A549 (cell line): Measurements from ENCODE around the gene DPF1. TPM values are rescaled to one million over a fixed set of nuclear protein-coding genes. Genes with fewer than 3 reads are reported as not detected.

Source experiments
- ATAC-seq, 2 experiments: fragments of 200-7000 bp in 1 of 2; fragments of >200 bp in 1 of 2; cut with Nextera tagmentation in 1 of 2; cut with Tn5 transposase in 1 of 2; 3 replicates each; pipeline versions ENCODE4 v1.8.0 to v1.9.1; 2018 to 2020; ENCODE audit warnings: mild to moderate bottlenecking in 1 of 2, moderate library complexity in 1 of 2
- CTCF ChIA-PET: fragments of 300-600 bp; sonication (Branson Sonifier 250); formaldehyde crosslinking; extraction: SDS; loops from one replicate; lab custom pipeline; 2021; ENCODE audit warnings: antibody characterized with exemption, inconsistent platforms; lab: Yijun Ruan, JAX
- POLR2A ChIA-PET: fragments of 350-600 bp; formaldehyde crosslinking; extraction: SDS; loops from one replicate; lab custom pipeline; 2021; ENCODE audit warnings: antibody characterized with exemption, inconsistent platforms; lab: Yijun Ruan, JAX
- DNase-seq, 2 experiments: peaks; one replicate each; pipeline versions ENCODE4 v3.0.0 to v3.0.0-alpha.2; 2011 to 2016; ENCODE audit warnings: low read depth in 1 of 2, low spot score in 1 of 2
- FAIRE-seq: peaks from 2 replicates; lab custom pipeline; 2011; peaks lifted over from hg19 to GRCh38; lab: Jason Lieb, UNC
- H3K27ac ChIP-seq, 2 experiments: fragments of >200 bp; sonication (Bioruptor Twin); formaldehyde crosslinking; 3 replicates each; pipeline ENCODE4 v1.5.1; 2016 to 2017
- H3K4me1 ChIP-seq: fragments of >200 bp; sonication (Bioruptor Twin); formaldehyde crosslinking; 3 replicates; pipeline ENCODE4 v1.6.1; 2016
- H3K4me2 ChIP-seq: fragments of >200 bp; sonication (Bioruptor Twin); formaldehyde crosslinking; 3 replicates; pipeline ENCODE4 v1.6.1; 2016
- H3K4me3 ChIP-seq: fragments of >200 bp; sonication (Bioruptor Twin); formaldehyde crosslinking; 3 replicates; pipeline ENCODE4 v1.5.1; 2016
- H3K9me3 ChIP-seq: fragments of >200 bp; sonication (Bioruptor Twin); formaldehyde crosslinking; 3 replicates; pipeline ENCODE4 v1.6.1; 2016
- BHLHE40 ChIP-seq: IDR thresholded peaks from 2 replicates; pipeline ENCODE4 v1.6.1; 2012; ENCODE audit warnings: low read depth, low read length, inconsistent platforms
- CEBPB ChIP-seq, 2 experiments: fragments of >200 bp in 1 of 2; sonication (Bioruptor Twin) in 1 of 2; formaldehyde crosslinking in 1 of 2; IDR thresholded peaks; 2 replicates each; pipeline ENCODE4 v1.6.1; 2012 to 2016
- CHD4 ChIP-seq: fragments of 200-600 bp; sonication (generic); IDR thresholded peaks from 2 replicates; pipeline ENCODE4 v1.6.1; 2016; ENCODE audit warnings: antibody characterized with exemption, mild to moderate bottlenecking, borderline replicate concordance
- EP300 ChIP-seq, 2 experiments: fragments of >200 bp; sonication (Bioruptor Twin); formaldehyde crosslinking; IDR thresholded peaks; 2 replicates in 1 of 2; 3 replicates in 1 of 2; pipeline ENCODE4 v1.6.1; 2016 to 2017
- ESRRA ChIP-seq: fragments of 150-350 bp; IDR thresholded peaks from 2 replicates; pipeline ENCODE4 v1.6.1; 2014; ENCODE audit warnings: mild to moderate bottlenecking, low read length, borderline replicate concordance
- GATA3 ChIP-seq: IDR thresholded peaks from 2 replicates; pipeline ENCODE4 v1.6.1; 2012; ENCODE audit warnings: borderline replicate concordance
- HDAC2 ChIP-seq: fragments of 200-600 bp; sonication (generic); IDR thresholded peaks from 2 replicates; pipeline ENCODE4 v1.6.1; 2016
- HOXA7 ChIP-seq: fragments of 250-450 bp; sonication (Bioruptor Pico); IDR thresholded peaks from 2 replicates; pipeline ENCODE4 v1.5.0; 2020; ENCODE audit warnings: mild to moderate bottlenecking, moderate library complexity
- HOXB13 ChIP-seq: fragments of 250-450 bp; sonication (Bioruptor Pico); IDR thresholded peaks from 2 replicates; pipeline ENCODE4 v1.5.0; 2020; ENCODE audit warnings: low read depth, mild to moderate bottlenecking, moderate library complexity
- JUN ChIP-seq, 2 experiments: fragments of >200 bp; sonication (Bioruptor Twin); formaldehyde crosslinking; IDR thresholded peaks; 2 replicates in 1 of 2; 3 replicates in 1 of 2; pipeline ENCODE4 v1.6.1; 2016 to 2017
- MYC ChIP-seq: IDR thresholded peaks from 2 replicates; pipeline ENCODE4 v1.6.1; 2012; ENCODE audit warnings: mild to moderate bottlenecking, inconsistent platforms, low read length, improper control_type of control experiment, borderline replicate concordance
- NPAS2 ChIP-seq: fragments of 250-450 bp; sonication (Bioruptor Pico); IDR thresholded peaks from 2 replicates; pipeline ENCODE4 v1.8.0; 2022; ENCODE audit warnings: mild to moderate bottlenecking, moderate library complexity, borderline replicate concordance
- PHF8 ChIP-seq: fragments of 200-600 bp; sonication (generic); IDR thresholded peaks from 2 replicates; pipeline ENCODE4 v1.6.1; 2016; ENCODE audit warnings: low read depth, mild to moderate bottlenecking, antibody characterized with exemption, moderate library complexity, borderline replicate concordance
- RAD21 ChIP-seq, 2 experiments: fragments of >200 bp in 1 of 2; sonication (Bioruptor Twin) in 1 of 2; formaldehyde crosslinking in 1 of 2; IDR thresholded peaks in 1 of 2; conservative IDR thresholded peaks in 1 of 2; 2 replicates in 1 of 2; 3 replicates in 1 of 2; pipeline ENCODE4 v1.6.1; 2012 to 2018; ENCODE audit warnings: inconsistent platforms in 1 of 2
- RCOR1 ChIP-seq: fragments of 150-350 bp; IDR thresholded peaks from 2 replicates; pipeline ENCODE4 v1.6.1; 2014; ENCODE audit warnings: antibody characterized with exemption, low read length, low read depth
- RNF2 ChIP-seq: fragments of 200-600 bp; sonication (generic); IDR thresholded peaks from 2 replicates; pipeline ENCODE4 v1.6.1; 2016; ENCODE audit warnings: low read depth, mild to moderate bottlenecking, antibody characterized with exemption, moderate library complexity, borderline replicate concordance
- SMC3 ChIP-seq: fragments of >200 bp; sonication (Bioruptor Twin); formaldehyde crosslinking; IDR thresholded peaks from 3 replicates; pipeline ENCODE4 v1.6.1; 2018; ENCODE audit warnings: inconsistent platforms
- TP53 ChIP-seq: fragments of 250-450 bp; sonication (Bioruptor Pico); IDR thresholded peaks from 2 replicates; pipeline ENCODE4 v1.5.0; 2021; ENCODE audit warnings: mild to moderate bottlenecking, moderate library complexity
- ZNF302 ChIP-seq: fragments of 250-450 bp; sonication (Bioruptor Pico); IDR thresholded peaks from 2 replicates; pipeline ENCODE4 v1.9.0; 2021; ENCODE audit warnings: inconsistent platforms, mild to moderate bottlenecking, moderate library complexity
- WGBS: methylation state at CpG from one replicate; pipeline ENCODE4 v1.1.6; 2017; ENCODE audit errors: missing lambda C conversion rate; 5-methylcytosine and 5-hydroxymethylcytosine counted together
- polyA plus RNA-seq, 4 experiments: library from polyadenylated mRNA; depleted of rRNA in 3 of 4; stranded (reverse); fragments of >200 nt; fragmentation: RNase III in 1 of 4; extraction: RNeasy Plus Mini Kit Qiagen cat#74134 plus additional on column Dnase treatment in 1 of 4; gene quantifications; 2 replicates in 3 of 4; 3 replicates in 1 of 4; pipeline ENCODE4 v1.2.3, GENCODE V29; 2011 to 2017
- TF ChIP-seq, protein P1 (sequence below): fragments of 150-350 bp; IDR thresholded peaks from 2 replicates; pipeline ENCODE4 v1.6.1; 2014; ENCODE audit warnings: low read depth, mild to moderate bottlenecking, low read length
- TF ChIP-seq, protein P2 (sequence below): IDR thresholded peaks from 2 replicates; pipeline ENCODE4 v1.6.1; 2012; ENCODE audit warnings: low read depth, borderline replicate concordance
- TF ChIP-seq, protein P3 (sequence below): fragments of >200 bp; sonication (Bioruptor Twin); formaldehyde crosslinking; IDR thresholded peaks from 3 replicates; pipeline ENCODE4 v1.6.1; 2016
- TF ChIP-seq, protein P4 (sequence below): fragments of 250-450 bp; sonication (Bioruptor Pico); IDR thresholded peaks from 2 replicates; pipeline ENCODE4 v1.5.0; 2020; ENCODE audit warnings: low read depth, mild to moderate bottlenecking, moderate library complexity
- TF ChIP-seq, protein P5 (sequence below): IDR thresholded peaks from 2 replicates; pipeline ENCODE4 v1.6.1; 2012
- TF ChIP-seq, protein P6 (sequence below): fragments of >200 bp; sonication (Bioruptor Twin); formaldehyde crosslinking; IDR thresholded peaks from 2 replicates; pipeline ENCODE4 v1.6.1; 2016
- TF ChIP-seq, protein P7 (sequence below): IDR thresholded peaks from 2 replicates; pipeline ENCODE4 v1.6.1; 2012

The DPF1 gene
- polyA plus RNA-seq, 2 of the 4 experiments (the other 2 are of a cell fraction) = 2.1 to 6.8 TPM

DNA sequence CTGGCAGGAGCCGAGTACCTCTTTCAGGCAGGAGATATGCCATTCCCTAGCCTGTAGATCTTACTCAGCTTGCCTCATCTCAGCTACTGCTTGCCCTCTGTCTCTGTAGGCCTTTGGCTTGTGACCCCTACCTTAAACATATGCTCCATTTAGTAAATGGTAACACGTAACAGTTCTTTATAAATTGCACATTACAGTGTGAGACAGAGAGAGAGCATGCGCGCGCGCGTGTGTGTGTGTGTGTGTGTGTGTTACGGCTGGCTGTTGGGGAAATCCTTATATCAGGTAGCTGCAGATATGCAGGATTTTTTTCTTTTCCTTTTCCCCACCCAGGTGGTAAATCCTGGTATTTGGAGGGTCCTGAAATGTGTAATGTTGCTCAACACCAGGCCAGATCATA, 44.5 kb upstream of the DPF1 start:
- Histone ChIP-seq H3K9me3 (no peaks in the 10 kb centered on the region), H3K4me3 (no peak overlapping the region; the same call in 2 of the 3 replicates), H3K27ac (peak overlapping the region; percentile 89 to 91), H3K4me2 (peak overlapping the region; percentile 76), H3K4me1 (peaks cover 88% of the 10 kb centered on the region)
- FAIRE-seq (no peak), DNase-seq (peak in 1 of 2 experiments; percentile 68), ATAC-seq (no peak)
- ChIA-PET CTCF (interaction anchor here (0.8 to 18.2 kb wide), 9 partner anchors 11 to 67 kb away, joined by 3 to 259 read pairs (median 10); partner anchors contain the start of genes CATSPERG and PPP1R14A), POLR2A (interaction anchor here (0.6 to 8.8 kb wide), 2 partner anchors 11 to 36 kb away, joined by 3 to 127 read pairs; partner anchors contain the start of gene C19orf33)
- no peak for TF ChIP-seq SMC3
- TF ChIP-seq HOXB13 = 0 out of 2 replicates have a peak, but pooled peaks have one; percentile 5
- 0 out of 4 replicates have a peak, but pooled peaks of 1 of the 2 experiments have one; percentile 40 for TF ChIP-seq CEBPB (IDR thresholded peaks at IDR 0.05)
- WGBS = 71% methylated on average over 8 of the region's 8 CpGs

DNA sequence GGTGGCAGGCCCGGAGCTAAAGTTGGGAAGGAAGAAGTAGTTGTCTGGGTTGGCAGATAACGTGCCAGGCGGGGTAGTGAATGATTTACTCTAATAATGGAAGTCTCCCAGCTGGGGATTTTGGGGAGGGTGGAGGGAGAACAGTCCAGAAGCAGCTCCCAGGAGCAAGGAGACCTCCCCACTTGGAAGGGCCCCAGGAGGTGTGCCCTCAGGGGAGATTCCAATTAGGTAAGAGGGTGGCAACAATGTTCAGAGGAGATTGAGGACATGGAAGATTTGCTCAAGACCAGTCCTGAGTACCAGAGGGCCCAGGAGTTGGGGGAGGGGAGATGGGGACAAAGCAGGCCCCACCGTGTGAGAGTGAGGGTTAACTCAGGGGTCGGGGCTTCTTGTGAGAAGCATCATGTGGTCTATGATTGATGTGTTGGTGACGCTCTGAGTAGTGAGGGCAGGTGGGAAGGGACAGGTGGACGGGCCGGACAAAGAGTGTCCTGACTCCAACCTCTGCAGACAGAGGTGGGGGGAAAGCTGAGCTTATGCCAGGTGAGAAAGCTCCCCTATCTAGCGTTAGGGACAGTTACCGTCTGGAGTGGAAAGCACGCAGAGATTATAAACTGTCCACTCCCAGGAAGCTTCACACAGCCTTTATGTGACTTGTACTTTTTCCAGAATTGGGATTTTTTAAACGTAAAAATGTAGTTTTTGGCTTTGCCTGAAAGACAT, 43.9 kb upstream of the DPF1 start:
- Histone ChIP-seq H3K27ac (peak overlapping the region; percentile 89 to 91), H3K4me3 (peak overlapping the region; percentile 3), H3K4me2 (peak overlapping the region; percentile 76), H3K4me1 (peaks cover 88% of the 10 kb centered on the region), H3K9me3 (no peaks in the 10 kb centered on the region)
- TF ChIP-seq JUN (IDR thresholded peaks at IDR 0.05) (peak; percentile 27 to 61; a peak in 1 of 5 replicates), PHF8 (no peak), MYC (no peak), TP53 (CRISPR knock-in tag) (0 out of 2 replicates have a peak, but pooled peaks have one; percentile 18), RCOR1 (no peak), HDAC2 (no peak), CEBPB (IDR thresholded peaks at IDR 0.05) (peak in 1 of 2 experiments; percentile 41; a peak in 1 of 4 replicates), HOXA7 (CRISPR knock-in tag) (no peak), ZNF302 (CRISPR knock-in tag) (no peak), HOXB13 (0 out of 2 replicates have a peak, but pooled peaks have one; percentile 7), RAD21 (conservative IDR thresholded peaks at IDR 0.05 in 1 of 2, IDR thresholded peaks at IDR 0.05 in 1 of 2) (no peak), NPAS2 (CRISPR knock-in tag) (no peak), ESRRA (no peak), EP300 (IDR thresholded peaks at IDR 0.05) (peak; percentile 14 to 26; a peak in 1 of 5 replicates), GATA3 (no peak), BHLHE40 (no peak), CHD4 (no peak), RNF2 (no peak)
- TF ChIP-seq, protein P1, sequence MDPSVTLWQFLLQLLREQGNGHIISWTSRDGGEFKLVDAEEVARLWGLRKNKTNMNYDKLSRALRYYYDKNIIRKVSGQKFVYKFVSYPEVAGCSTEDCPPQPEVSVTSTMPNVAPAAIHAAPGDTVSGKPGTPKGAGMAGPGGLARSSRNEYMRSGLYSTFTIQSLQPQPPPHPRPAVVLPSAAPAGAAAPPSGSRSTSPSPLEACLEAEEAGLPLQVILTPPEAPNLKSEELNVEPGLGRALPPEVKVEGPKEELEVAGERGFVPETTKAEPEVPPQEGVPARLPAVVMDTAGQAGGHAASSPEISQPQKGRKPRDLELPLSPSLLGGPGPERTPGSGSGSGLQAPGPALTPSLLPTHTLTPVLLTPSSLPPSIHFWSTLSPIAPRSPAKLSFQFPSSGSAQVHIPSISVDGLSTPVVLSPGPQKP = no peak
- TF ChIP-seq, protein P2, sequence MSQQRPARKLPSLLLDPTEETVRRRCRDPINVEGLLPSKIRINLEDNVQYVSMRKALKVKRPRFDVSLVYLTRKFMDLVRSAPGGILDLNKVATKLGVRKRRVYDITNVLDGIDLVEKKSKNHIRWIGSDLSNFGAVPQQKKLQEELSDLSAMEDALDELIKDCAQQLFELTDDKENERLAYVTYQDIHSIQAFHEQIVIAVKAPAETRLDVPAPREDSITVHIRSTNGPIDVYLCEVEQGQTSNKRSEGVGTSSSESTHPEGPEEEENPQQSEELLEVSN = no peak
- TF ChIP-seq, protein P3, sequence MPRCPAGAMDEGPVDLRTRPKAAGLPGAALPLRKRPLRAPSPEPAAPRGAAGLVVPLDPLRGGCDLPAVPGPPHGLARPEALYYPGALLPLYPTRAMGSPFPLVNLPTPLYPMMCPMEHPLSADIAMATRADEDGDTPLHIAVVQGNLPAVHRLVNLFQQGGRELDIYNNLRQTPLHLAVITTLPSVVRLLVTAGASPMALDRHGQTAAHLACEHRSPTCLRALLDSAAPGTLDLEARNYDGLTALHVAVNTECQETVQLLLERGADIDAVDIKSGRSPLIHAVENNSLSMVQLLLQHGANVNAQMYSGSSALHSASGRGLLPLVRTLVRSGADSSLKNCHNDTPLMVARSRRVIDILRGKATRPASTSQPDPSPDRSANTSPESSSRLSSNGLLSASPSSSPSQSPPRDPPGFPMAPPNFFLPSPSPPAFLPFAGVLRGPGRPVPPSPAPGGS = 0 out of 3 replicates have a peak, but pooled peaks have one; percentile 17
- TF ChIP-seq, protein P4, sequence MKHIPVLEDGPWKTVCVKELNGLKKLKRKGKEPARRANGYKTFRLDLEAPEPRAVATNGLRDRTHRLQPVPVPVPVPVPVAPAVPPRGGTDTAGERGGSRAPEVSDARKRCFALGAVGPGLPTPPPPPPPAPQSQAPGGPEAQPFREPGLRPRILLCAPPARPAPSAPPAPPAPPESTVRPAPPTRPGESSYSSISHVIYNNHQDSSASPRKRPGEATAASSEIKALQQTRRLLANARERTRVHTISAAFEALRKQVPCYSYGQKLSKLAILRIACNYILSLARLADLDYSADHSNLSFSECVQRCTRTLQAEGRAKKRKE (CRISPR knock-in tag) = no peak
- TF ChIP-seq, protein P5, sequence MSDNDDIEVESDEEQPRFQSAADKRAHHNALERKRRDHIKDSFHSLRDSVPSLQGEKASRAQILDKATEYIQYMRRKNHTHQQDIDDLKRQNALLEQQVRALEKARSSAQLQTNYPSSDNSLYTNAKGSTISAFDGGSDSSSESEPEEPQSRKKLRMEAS = 0 out of 2 replicates have a peak, but pooled peaks have one; percentile 39
- TF ChIP-seq, protein P6, sequence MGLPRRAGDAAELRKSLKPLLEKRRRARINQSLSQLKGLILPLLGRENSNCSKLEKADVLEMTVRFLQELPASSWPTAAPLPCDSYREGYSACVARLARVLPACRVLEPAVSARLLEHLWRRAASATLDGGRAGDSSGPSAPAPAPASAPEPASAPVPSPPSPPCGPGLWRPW = 0 out of 2 replicates have a peak, but pooled peaks have one; percentile 3
- TF ChIP-seq, protein P7, sequence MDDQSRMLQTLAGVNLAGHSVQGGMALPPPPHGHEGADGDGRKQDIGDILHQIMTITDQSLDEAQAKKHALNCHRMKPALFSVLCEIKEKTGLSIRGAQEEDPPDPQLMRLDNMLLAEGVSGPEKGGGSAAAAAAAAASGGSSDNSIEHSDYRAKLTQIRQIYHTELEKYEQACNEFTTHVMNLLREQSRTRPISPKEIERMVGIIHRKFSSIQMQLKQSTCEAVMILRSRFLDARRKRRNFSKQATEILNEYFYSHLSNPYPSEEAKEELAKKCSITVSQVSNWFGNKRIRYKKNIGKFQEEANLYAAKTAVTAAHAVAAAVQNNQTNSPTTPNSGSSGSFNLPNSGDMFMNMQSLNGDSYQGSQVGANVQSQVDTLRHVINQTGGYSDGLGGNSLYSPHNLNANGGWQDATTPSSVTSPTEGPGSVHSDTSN = 0 out of 2 replicates have a peak, but pooled peaks have one; percentile 51
- FAIRE-seq = peak; percentile 93
- ChIA-PET POLR2A (interaction anchor here (0.5 to 8.8 kb wide), 5 partner anchors 23 to 561 kb away, joined by 4 to 127 read pairs (median 5); partner anchors contain the start of genes C19orf33, KCNK6 and PSMD8), CTCF (interaction anchor here (0.8 to 18.2 kb wide), 13 partner anchors 10 to 366 kb away, joined by 3 to 259 read pairs (median 7); partner anchors contain the start of genes CATSPERG, PPP1R14A and PSMD8)
- DNase-seq = peak; percentile 70 to 81
- 15% methylated on average over 12 of the region's 12 CpGs for WGBS
- 0 out of 6 replicates have a peak, but pooled peaks of 1 of the 2 experiments have one; percentile 0 for ATAC-seq
